Neuronal stem cell (in vitro differentiated cells): Measurements from ENCODE around the gene NFASC.

Experiments used
- DNase-seq: peaks from one replicate; pipeline ENCODE4 v3.0.0-alpha.2; 2013; ENCODE audit warnings: low spot score
- H2AFZ ChIP-seq: one replicate; pipeline ENCODE4 v1.6.1; 2013; ENCODE audit warnings: mild to moderate bottlenecking, low read length, inconsistent platforms
- H2AK5ac ChIP-seq: 2 replicates; pipeline ENCODE4 v1.6.1; 2013; ENCODE audit warnings: low read depth, mild to moderate bottlenecking, inconsistent platforms, low read length, moderate library complexity, mixed read lengths
- H2BK120ac ChIP-seq: 2 replicates; pipeline ENCODE4 v1.6.1; 2013; ENCODE audit warnings: low read depth, mild to moderate bottlenecking, inconsistent platforms, low read length, moderate library complexity, mixed read lengths
- H2BK12ac ChIP-seq: one replicate; pipeline ENCODE4 v1.6.1; 2013; ENCODE audit warnings: low read length, inconsistent platforms
- H2BK15ac ChIP-seq: 2 replicates; pipeline ENCODE4 v1.6.1; 2013; ENCODE audit warnings: mild to moderate bottlenecking, low read length, inconsistent platforms, mixed read lengths
- H2BK5ac ChIP-seq: one replicate; pipeline ENCODE4 v1.6.1; 2013; ENCODE audit warnings: inconsistent platforms, mild to moderate bottlenecking, low read length, moderate library complexity
- H3K14ac ChIP-seq: one replicate; pipeline ENCODE4 v1.6.1; 2013; ENCODE audit warnings: low read length, inconsistent platforms
- H3K18ac ChIP-seq: 2 replicates; pipeline ENCODE4 v1.6.1; 2013; ENCODE audit warnings: low read length, inconsistent platforms
- H3K23ac ChIP-seq: 2 replicates; pipeline ENCODE4 v1.6.1; 2013; ENCODE audit warnings: low read depth, mild to moderate bottlenecking, mixed read lengths, low read length, inconsistent platforms; ENCODE audit not compliant: poor library complexity
- H3K27ac ChIP-seq: replicated peaks from 3 replicates; pipeline ENCODE4 v1.5.1; 2013; ENCODE audit warnings: low read length, inconsistent platforms
- H3K27me3 ChIP-seq, 3 experiments: 2 replicates each; pipeline ENCODE4 v1.6.1; 2013; ENCODE audit warnings: low read length in 3 of 3, mild to moderate bottlenecking in 2 of 3, inconsistent platforms in 1 of 3, low read depth in 1 of 3, mixed read lengths in 1 of 3, moderate library complexity in 1 of 3; ENCODE audit not compliant: control insufficient read depth in 3 of 3, insufficient read depth in 3 of 3
- H3K36me3 ChIP-seq, 2 donors: replicated peaks in 1 of 2; 2 replicates each; pipeline ENCODE4 v1.6.1; 2013; ENCODE audit warnings: low read length in 2 of 2; ENCODE audit not compliant: control insufficient read depth in 2 of 2, insufficient read depth in 2 of 2
- H3K4ac ChIP-seq: 2 replicates; pipeline ENCODE4 v1.6.1; 2013; ENCODE audit warnings: inconsistent platforms, mild to moderate bottlenecking, low read length, moderate library complexity
- H3K4me1 ChIP-seq, 2 donors: 1 replicate in 1 of 2; 2 replicates in 1 of 2; pipeline ENCODE4 v1.6.1; 2013; ENCODE audit warnings: low read length in 2 of 2, low read depth in 1 of 2; ENCODE audit not compliant: control insufficient read depth in 2 of 2, insufficient read depth in 1 of 2
- H3K4me2 ChIP-seq: one replicate; pipeline ENCODE4 v1.6.1; 2013; ENCODE audit warnings: mild to moderate bottlenecking, low read length, inconsistent platforms; ENCODE audit not compliant: insufficient read depth, poor library complexity, severe bottlenecking
- H3K4me3 ChIP-seq, 2 donors: 2 replicates each; pipeline ENCODE4 v1.5.1; 2013; ENCODE audit warnings: low read length in 2 of 2, mild to moderate bottlenecking in 2 of 2, inconsistent platforms in 1 of 2, moderate library complexity in 1 of 2
- H3K79me1 ChIP-seq: one replicate; pipeline ENCODE4 v1.6.1; 2013; ENCODE audit warnings: low read depth, mild to moderate bottlenecking, inconsistent platforms, low read length, moderate library complexity
- H3K9ac ChIP-seq: one replicate; pipeline ENCODE4 v1.6.1; 2013; ENCODE audit warnings: mild to moderate bottlenecking, low read depth, low read length, inconsistent platforms; ENCODE audit not compliant: poor library complexity
- H3K9me3 ChIP-seq, 2 donors: replicated peaks in 1 of 2; 2 replicates each; pipeline versions ENCODE3 to v1.6.1; 2013; ENCODE audit warnings: low read length in 2 of 2, mild to moderate bottlenecking in 2 of 2, inconsistent platforms in 1 of 2, low read depth in 1 of 2, mixed read lengths in 1 of 2, moderate library complexity in 1 of 2; ENCODE audit not compliant: control insufficient read depth in 2 of 2, insufficient read depth in 1 of 2
- H4K8ac ChIP-seq: one replicate; pipeline ENCODE4 v1.6.1; 2013; ENCODE audit warnings: low read depth, mild to moderate bottlenecking, inconsistent platforms, low read length, moderate library complexity
- H4K91ac ChIP-seq: one replicate; pipeline ENCODE4 v1.6.1; 2013; ENCODE audit warnings: low read length, low read depth, mild to moderate bottlenecking, inconsistent platforms; ENCODE audit not compliant: poor library complexity
- WGBS, 2 donors: extraction: QIAGEN DNeasy Blood & Tissue Kit; methylation state at CpG; one replicate each; pipeline ENCODE4 v1.1.7; 2013; ENCODE audit warnings: missing lambda C conversion rate in 2 of 2, mixed read lengths in 1 of 2; ENCODE audit not compliant: insufficient read length in 2 of 2, insufficient replicate concordance in 1 of 2; ENCODE audit errors: extremely low coverage in 2 of 2; 5-methylcytosine and 5-hydroxymethylcytosine counted together

NFASC gene

GRCh38 chr1:204834336-204834735 is 36.3 kb upstream of the NFASC start:
- Histone ChIP-seq H3K4ac (no peak overlapping the region), H3K4me3 (no peak overlapping the region), H4K91ac (no peak overlapping the region), H4K8ac (no peak overlapping the region), H3K18ac (no peak overlapping the region), H3K36me3 (no peaks in the 10 kb centered on the region), H3K4me1 (peaks cover 0 to 3% of the 10 kb centered on the region in 2 donors), H2BK15ac (no peak overlapping the region), H3K9me3 (no peaks in the 10 kb centered on the region), H3K79me1 (no peaks in the 10 kb centered on the region), H3K27me3 (peaks cover 0 to 34% (median 0%) of the 10 kb centered on the region in 3 experiments), H2AK5ac (no peak overlapping the region), H3K23ac (no peak overlapping the region), H3K4me2 (no peak overlapping the region), H2BK5ac (no peak overlapping the region), H2BK12ac (no peak overlapping the region), H3K27ac (no peak overlapping the region), H2BK120ac (no peak overlapping the region), H3K9ac (no peak overlapping the region), H3K14ac (no peak overlapping the region), H2AFZ (no peak overlapping the region)
- WGBS, 2 donors = no CpG with 5 or more reads among the region's 5 CpGs
- DNase-seq = no peak

DNA sequence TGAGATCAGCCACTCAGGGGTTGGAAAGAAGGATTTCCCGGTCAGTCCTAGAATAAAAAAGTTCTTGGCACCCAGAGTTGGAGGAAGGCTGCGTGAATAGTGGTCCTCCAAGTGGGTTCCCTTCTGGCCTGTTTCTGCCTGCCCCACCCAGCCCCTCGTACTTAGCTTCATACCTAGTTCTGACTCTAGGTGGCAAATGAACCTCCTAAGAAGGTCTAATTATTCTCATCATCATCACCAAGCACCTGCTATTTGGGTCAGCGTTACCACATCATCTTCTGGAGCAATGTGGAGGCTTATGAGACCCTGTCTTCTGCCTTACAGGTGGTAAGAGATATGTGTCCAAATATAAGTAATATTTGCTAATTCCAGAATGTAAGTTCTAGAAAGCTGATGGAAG is 35.9 kb upstream of the NFASC start:
- Histone ChIP-seq H3K18ac (no peak overlapping the region), H3K4me1 (peaks cover 0 to 2% of the 10 kb centered on the region in 2 donors), H3K4me2 (no peak overlapping the region), H2BK5ac (no peak overlapping the region), H3K27ac (no peak overlapping the region), H2BK120ac (no peak overlapping the region), H2BK12ac (no peak overlapping the region), H3K9ac (no peak overlapping the region), H3K23ac (no peak overlapping the region), H3K4ac (no peak overlapping the region), H3K14ac (no peak overlapping the region), H3K79me1 (no peaks in the 10 kb centered on the region), H2AK5ac (no peak overlapping the region), H2BK15ac (no peak overlapping the region), H3K4me3 (no peak overlapping the region), H4K8ac (no peak overlapping the region), H3K27me3 (peaks cover 0 to 30% (median 0%) of the 10 kb centered on the region in 3 experiments), H2AFZ (no peak overlapping the region), H3K9me3 (no peaks in the 10 kb centered on the region), H4K91ac (no peak overlapping the region), H3K36me3 (no peaks in the 10 kb centered on the region)
- no CpG with 5 or more reads among the region's 4 CpGs for WGBS, 2 donors
- no peak for DNase-seq

DNA sequence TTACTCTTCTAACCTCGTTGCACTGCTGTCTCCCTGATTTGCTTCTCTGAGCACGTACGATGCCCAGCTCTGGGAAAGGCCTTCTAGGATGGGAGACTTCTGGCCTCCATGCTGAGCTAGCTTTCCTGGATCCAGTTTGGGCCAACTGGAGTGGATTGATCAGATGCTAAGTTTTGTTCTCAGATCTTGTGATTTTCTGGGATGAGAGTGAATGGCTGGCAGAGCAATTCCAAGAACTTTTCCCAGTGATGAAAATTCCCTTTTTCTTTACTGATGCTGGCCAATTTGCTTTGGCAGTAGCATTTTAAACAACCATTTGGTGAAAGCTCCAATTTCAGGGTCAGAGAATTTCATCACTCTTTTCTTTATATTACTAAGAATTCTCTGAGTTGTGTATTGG is 34.9 kb upstream of the NFASC start:
- H2BK5ac ChIP-seq = no peak overlapping the region
- no peak overlapping the region for H4K91ac ChIP-seq
- no peak overlapping the region for H3K23ac ChIP-seq
- H3K79me1 ChIP-seq = no peaks in the 10 kb centered on the region
- no peak overlapping the region for H2AFZ ChIP-seq
- no peak overlapping the region for H2BK15ac ChIP-seq
- H2BK120ac ChIP-seq = no peak overlapping the region
- no peak overlapping the region for H3K18ac ChIP-seq
- H2AK5ac ChIP-seq = no peak overlapping the region
- H3K14ac ChIP-seq = no peak overlapping the region
- no CpG with 5 or more reads among the region's 3 CpGs for WGBS, 2 donors
- H2BK12ac ChIP-seq = no peak overlapping the region
- no peaks in the 10 kb centered on the region for H3K9me3 ChIP-seq
- H3K4me2 ChIP-seq = no peak overlapping the region
- H3K4me3 ChIP-seq = no peak overlapping the region
- no peak overlapping the region for H3K9ac ChIP-seq
- H3K27me3 ChIP-seq = peaks cover 0 to 20% (median 0%) of the 10 kb centered on the region in 3 experiments
- H3K36me3 ChIP-seq = no peaks in the 10 kb centered on the region
- peaks cover 0 to 2% of the 10 kb centered on the region in 2 donors for H3K4me1 ChIP-seq
- H3K27ac ChIP-seq = no peak overlapping the region
- no peak overlapping the region for H3K4ac ChIP-seq
- no peak for DNase-seq
- H4K8ac ChIP-seq = no peak overlapping the region

- no peak overlapping the region for H4K8ac ChIP-seq
- no peak overlapping the region for H2BK12ac ChIP-seq
- no peak overlapping the region for H3K14ac ChIP-seq
- no peak overlapping the region for H2BK15ac ChIP-seq
- no peak overlapping the region for H4K91ac ChIP-seq
- peak overlapping the region; percentile 1 for H3K9ac ChIP-seq
- no peak overlapping the region for H3K4me3 ChIP-seq
- H3K23ac ChIP-seq = no peak overlapping the region
- no CpG with 5 or more reads among the region's 1 CpG for WGBS, 2 donors
- H3K27ac ChIP-seq = no peak overlapping the region
- no peak for DNase-seq
- H2AFZ ChIP-seq = no peak overlapping the region
- no peak overlapping the region for H3K4me2 ChIP-seq
- H2BK5ac ChIP-seq = no peak overlapping the region
- H3K4me1 ChIP-seq = peaks cover 0 to 2% of the 10 kb centered on the region in 2 donors
- no peaks in the 10 kb centered on the region for H3K36me3 ChIP-seq
- H3K27me3 ChIP-seq = peaks cover 0 to 11% (median 0%) of the 10 kb centered on the region in 3 experiments
- no peaks in the 10 kb centered on the region for H3K9me3 ChIP-seq
- no peaks in the 10 kb centered on the region for H3K79me1 ChIP-seq
- no peak overlapping the region for H3K18ac ChIP-seq
- no peak overlapping the region for H2AK5ac ChIP-seq
- no peak overlapping the region for H3K4ac ChIP-seq
- no peak overlapping the region for H2BK120ac ChIP-seq
These were observed 33.8 kb upstream of the NFASC start for GRCh38 chr1:204836856-204837255.
